ENCODE data around the gene BTBD16. TPM values are rescaled to one million over a fixed set of nuclear protein-coding genes. Genes with fewer than 3 reads are reported as not detected.
A peak's percentile ranks its signal among the peaks of the same experiment; 100 is the strongest.

BTBD16 gene
- total RNA-seq, 1 experiment from 2014 or later: not detected

DNA sequence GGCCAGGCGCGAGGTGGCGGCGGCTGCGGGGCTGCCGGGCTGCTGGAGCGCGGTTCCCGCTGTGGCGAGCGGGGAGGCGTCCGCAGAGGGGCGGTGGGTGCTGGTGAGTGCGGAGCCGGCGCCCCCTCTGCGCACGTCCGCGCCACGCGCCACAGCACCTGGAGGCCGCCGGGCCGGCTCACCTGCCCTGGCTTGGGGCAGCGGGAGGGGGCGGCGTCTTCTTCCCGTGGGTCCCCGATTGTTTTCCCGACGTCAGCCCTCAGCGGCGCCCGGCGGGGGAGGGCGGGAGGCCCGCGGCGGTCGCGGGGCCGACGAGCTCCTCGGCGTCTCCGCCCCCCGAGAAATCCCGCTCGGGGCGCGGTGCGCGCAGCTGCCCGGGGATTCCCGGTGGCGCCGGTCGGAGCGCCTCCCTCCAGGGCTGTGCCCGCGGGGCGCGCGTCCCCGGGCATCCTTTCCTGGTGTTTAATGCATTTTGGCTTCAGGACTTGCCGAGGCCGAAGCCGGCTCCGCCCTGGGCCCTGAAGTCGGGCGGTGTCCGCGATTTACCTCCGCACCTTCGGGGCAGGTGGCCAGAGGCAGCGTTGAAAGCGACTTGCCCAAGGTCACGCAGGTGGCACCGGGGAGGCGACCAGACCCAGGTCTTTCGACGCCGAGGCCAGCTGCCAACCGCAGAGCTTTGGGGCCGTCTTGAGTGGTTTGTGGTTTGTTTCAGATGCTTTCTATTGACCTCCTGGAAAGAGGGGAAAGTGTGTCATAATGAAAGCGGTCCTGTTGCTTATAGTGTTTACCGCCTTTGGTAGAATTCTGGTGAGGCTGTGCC lies 104.0 kb downstream of the BTBD16 start:
- Mint-ChIP-seq H3K27me3 (ENCODE audit: low read depth) (peaks cover 31% of the 10 kb centered on the region), H3K27ac (peak overlapping the region; percentile 75 to 96 (median 83); a peak in 4 of 7 replicates), H3K4me3 (peak overlapping the region; percentile 85 to 92)

More for the DNA sequence above, 104.0 kb downstream of the BTBD16 start:
- Histone ChIP-seq H3K27ac (ENCODE audit: insufficient read length, low read depth, low read length) (no peak overlapping the region), H3K79me2 (ENCODE audit: insufficient read depth, low read length) (no peaks in the 10 kb centered on the region; the same call in 1 of the 2 replicates), H2BK120ac (ENCODE audit: low read depth, low read length, poor library complexity, severe bottlenecking) (no peak overlapping the region), H3K56ac (ENCODE audit: insufficient read length, low read depth, low read length) (no peak overlapping the region), H3K79me1 (ENCODE audit: insufficient read depth, low read depth, low read length, poor library complexity, severe bottlenecking) (peaks cover 5% of the 10 kb centered on the region), H2BK5ac (ENCODE audit: insufficient read length, low read length) (no peak overlapping the region), H2BK20ac (ENCODE audit: low read depth, low read length, poor library complexity, severe bottlenecking) (no peak overlapping the region), H4K5ac (ENCODE audit: insufficient read length, low read depth, low read length) (no peak overlapping the region), H4K91ac (ENCODE audit: insufficient read length, low read depth, low read length) (no peak overlapping the region), H2BK15ac (ENCODE audit: low read depth, low read length) (no peak overlapping the region), H4K8ac (replicated peaks; ENCODE audit: insufficient read length, low read depth, low read length) (no peak overlapping the region), H2AK5ac (ENCODE audit: insufficient read length, low read length) (no peak overlapping the region), H2BK12ac (ENCODE audit: insufficient read length, low read depth, low read length) (no peak overlapping the region), H2AFZ (ENCODE audit: low read length) (no peak overlapping the region), H3K9ac (ENCODE audit: extremely low read depth, insufficient read length, low read length) (peak overlapping the region; percentile 8), H3K23me2 (ENCODE audit: insufficient read length, low read depth, low read length, poor library complexity, severe bottlenecking) (peaks cover 12% of the 10 kb centered on the region), H3K9me3 (ENCODE audit: control insufficient read depth, low read depth, low read length) (no peaks in the 10 kb centered on the region), H3K4me1 (ENCODE audit: insufficient read depth, low read length) (no peaks in the 10 kb centered on the region), H3K4me2 (ENCODE audit: insufficient read depth, insufficient read length, low read length) (peak overlapping the region; percentile 50), H3K4ac (ENCODE audit: low read depth, low read length) (no peak overlapping the region), H3K27me3 (ENCODE audit: insufficient read depth, low read length) (no peaks in the 10 kb centered on the region; the same call in 1 of the 2 replicates), H3K14ac (ENCODE audit: insufficient read depth, low read length) (no peak overlapping the region), H3K18ac (ENCODE audit: insufficient read length, low read depth, low read length) (no peak overlapping the region), H4K20me1 (ENCODE audit: control insufficient read depth, insufficient read depth, insufficient read length) (no peaks in the 10 kb centered on the region), H3T11ph (ENCODE audit: low read length) (no peak overlapping the region), H3K23ac (ENCODE audit: insufficient read length, low read depth, low read length) (no peak overlapping the region)
- TF ChIP-seq, protein P1, sequence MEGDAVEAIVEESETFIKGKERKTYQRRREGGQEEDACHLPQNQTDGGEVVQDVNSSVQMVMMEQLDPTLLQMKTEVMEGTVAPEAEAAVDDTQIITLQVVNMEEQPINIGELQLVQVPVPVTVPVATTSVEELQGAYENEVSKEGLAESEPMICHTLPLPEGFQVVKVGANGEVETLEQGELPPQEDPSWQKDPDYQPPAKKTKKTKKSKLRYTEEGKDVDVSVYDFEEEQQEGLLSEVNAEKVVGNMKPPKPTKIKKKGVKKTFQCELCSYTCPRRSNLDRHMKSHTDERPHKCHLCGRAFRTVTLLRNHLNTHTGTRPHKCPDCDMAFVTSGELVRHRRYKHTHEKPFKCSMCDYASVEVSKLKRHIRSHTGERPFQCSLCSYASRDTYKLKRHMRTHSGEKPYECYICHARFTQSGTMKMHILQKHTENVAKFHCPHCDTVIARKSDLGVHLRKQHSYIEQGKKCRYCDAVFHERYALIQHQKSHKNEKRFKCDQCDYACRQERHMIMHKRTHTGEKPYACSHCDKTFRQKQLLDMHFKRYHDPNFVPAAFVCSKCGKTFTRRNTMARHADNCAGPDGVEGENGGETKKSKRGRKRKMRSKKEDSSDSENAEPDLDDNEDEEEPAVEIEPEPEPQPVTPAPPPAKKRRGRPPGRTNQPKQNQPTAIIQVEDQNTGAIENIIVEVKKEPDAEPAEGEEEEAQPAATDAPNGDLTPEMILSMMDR (conservative IDR thresholded peaks at IDR 0.05): no peak
- Mint-ChIP-seq H3K9me3 (no peaks in the 10 kb centered on the region; a peak in 2 of 5 replicates), H3K4me1 (peaks cover 25 to 26% of the 10 kb centered on the region in 2 experiments), H3K36me3 (ENCODE audit: insufficient read depth in 1 of 3, low read depth in 3 of 3) (peaks cover 4 to 10% (median 5%) of the 10 kb centered on the region in 3 experiments; a peak in 5 of 7 replicates)
- no CpG with 5 or more reads among the region's 89 CpGs for WGBS (ENCODE audit: extremely low coverage, insufficient read length, low lambda C conversion rate)
- DNase-seq: peak; percentile 60
